ENCODE measurements around the gene POLA1.

DNA sequence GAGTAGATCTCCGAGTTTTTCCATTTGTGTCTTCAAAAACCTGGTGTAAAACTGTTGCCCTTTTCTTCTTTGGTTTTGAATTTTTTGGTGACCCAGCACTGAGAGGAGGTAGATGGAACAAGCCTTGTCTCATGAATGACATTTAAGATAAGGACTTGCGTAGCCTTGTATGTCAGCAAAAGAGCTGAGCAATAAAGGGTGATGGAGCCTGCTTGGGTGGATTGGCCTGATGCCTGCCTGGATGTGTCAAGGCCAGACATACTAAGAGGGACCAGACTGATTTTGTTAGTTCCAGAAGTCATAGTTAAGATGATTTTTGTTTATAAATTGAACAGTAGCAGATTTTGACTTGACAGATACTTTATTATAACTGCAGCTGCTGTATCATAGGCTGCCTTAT is 134.9 kb downstream of the POLA1 start:
- TF ChIP-seq, protein P1, sequence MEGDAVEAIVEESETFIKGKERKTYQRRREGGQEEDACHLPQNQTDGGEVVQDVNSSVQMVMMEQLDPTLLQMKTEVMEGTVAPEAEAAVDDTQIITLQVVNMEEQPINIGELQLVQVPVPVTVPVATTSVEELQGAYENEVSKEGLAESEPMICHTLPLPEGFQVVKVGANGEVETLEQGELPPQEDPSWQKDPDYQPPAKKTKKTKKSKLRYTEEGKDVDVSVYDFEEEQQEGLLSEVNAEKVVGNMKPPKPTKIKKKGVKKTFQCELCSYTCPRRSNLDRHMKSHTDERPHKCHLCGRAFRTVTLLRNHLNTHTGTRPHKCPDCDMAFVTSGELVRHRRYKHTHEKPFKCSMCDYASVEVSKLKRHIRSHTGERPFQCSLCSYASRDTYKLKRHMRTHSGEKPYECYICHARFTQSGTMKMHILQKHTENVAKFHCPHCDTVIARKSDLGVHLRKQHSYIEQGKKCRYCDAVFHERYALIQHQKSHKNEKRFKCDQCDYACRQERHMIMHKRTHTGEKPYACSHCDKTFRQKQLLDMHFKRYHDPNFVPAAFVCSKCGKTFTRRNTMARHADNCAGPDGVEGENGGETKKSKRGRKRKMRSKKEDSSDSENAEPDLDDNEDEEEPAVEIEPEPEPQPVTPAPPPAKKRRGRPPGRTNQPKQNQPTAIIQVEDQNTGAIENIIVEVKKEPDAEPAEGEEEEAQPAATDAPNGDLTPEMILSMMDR (IDR thresholded peaks at IDR 0.05), result no peak
- TF ChIP-seq EP300 (IDR thresholded peaks at IDR 0.05; ENCODE audit: low read depth), result no peak

Measured in transverse colon (tissue), 3 donors.